EH (cell line): ENCODE results near the gene TPRKB.
A peak's percentile ranks its signal among the peaks of the same experiment; 100 is the strongest.
"Not testable (repeated sequence)": the region's sequence is repeated elsewhere in the genome, so short reads cannot be mapped to it uniquely, and the experiment has no call there.

Experiments
- DNase-seq: peaks from one replicate; pipeline ENCODE4 v3.0.0-alpha.2; 2015; ENCODE audit warnings: low read depth

Gene TPRKB

GRCh38 chr2:73736855-73737779 is at the start of gene TPRKB:
TPRKB (minus strand) TSS chr2:73737345; CDS start chr2:73734569, 2,776 bp downstream.
- DNase-seq = peak; percentile 98

GRCh38 chr2:73783883-73784282 is 46.7 kb upstream of the TPRKB start, which contains the start of gene C2orf78:
C2orf78 (plus strand) TSS chr2:73784183; CDS start chr2:73784310, 127 bp downstream.
- not testable (repeated sequence) for DNase-seq

- DNase-seq = peak; percentile 20
Measured at GRCh38 chr2:73783402-73783801, 46.3 kb upstream of the TPRKB start.

- DNase-seq = no peak
Measured at GRCh38 chr2:73780237-73780582, 43.1 kb upstream of the TPRKB start.

GRCh38 chr2:73779467-73780236 is 42.5 kb upstream of the TPRKB start, which contains the start of gene DUSP11:
DUSP11 (minus strand) TSS chr2:73780103; CDS start chr2:73779974, 129 bp downstream.
- peak; percentile 94 for DNase-seq

GRCh38 chr2:73778867-73779466 is 41.8 kb upstream of the TPRKB start:
- not testable (repeated sequence) for DNase-seq

GRCh38 chr2:73776869-73777519 is 39.8 kb upstream of the TPRKB start:
- peak; percentile 27 for DNase-seq

GRCh38 chr2:73776381-73776780 is 39.2 kb upstream of the TPRKB start:
- peak; percentile 14 for DNase-seq

- DNase-seq = no peak
Measured at GRCh38 chr2:73772819-73773218, 35.7 kb upstream of the TPRKB start.

GRCh38 chr2:73770725-73771124 is 33.6 kb upstream of the TPRKB start:
- no peak for DNase-seq

GRCh38 chr2:73766994-73767393 is 29.8 kb upstream of the TPRKB start:
- no peak for DNase-seq

- DNase-seq = no peak
Measured at GRCh38 chr2:73766349-73766748, 29.2 kb upstream of the TPRKB start.

- DNase-seq = no peak
Measured at GRCh38 chr2:73764945-73765344, 27.8 kb upstream of the TPRKB start.

- DNase-seq = peak; percentile 38
Measured at GRCh38 chr2:73762571-73762970, 25.4 kb upstream of the TPRKB start.

- peak; percentile 16 for DNase-seq
Measured at GRCh38 chr2:73759904-73760303, 22.8 kb upstream of the TPRKB start.

GRCh38 chr2:73759285-73759764 is 22.2 kb upstream of the TPRKB start:
- DNase-seq = peak; percentile 68

- not testable (repeated sequence) for DNase-seq
Measured at GRCh38 chr2:73754332-73754731, 17.2 kb upstream of the TPRKB start.

- no peak for DNase-seq
Measured at GRCh38 chr2:73749314-73749713, 12.2 kb upstream of the TPRKB start.

- DNase-seq = no peak
Measured at GRCh38 chr2:73746877-73747208, 9.7 kb upstream of the TPRKB start.

- DNase-seq = no peak
Measured at GRCh38 chr2:73746015-73746876, 9.1 kb upstream of the TPRKB start.

GRCh38 chr2:73740767-73741166 is 3.6 kb upstream of the TPRKB start:
- DNase-seq = no peak
